NB4 (cell line): ENCODE data around the gene NTN1.

Experiments used
- DNase-seq: peaks from one replicate; pipeline ENCODE4 v3.0.0; 2010; ENCODE audit warnings: low read depth
- H3K4me3 ChIP-seq: one replicate; pipeline ENCODE4 v1.5.1; 2011; ENCODE audit warnings: mild to moderate bottlenecking, low read depth, low read length, moderate library complexity
- MYC ChIP-seq: IDR thresholded peaks from 2 replicates; pipeline ENCODE4 v1.6.1; 2011; ENCODE audit warnings: low read depth, low read length
- POLR2A ChIP-seq: IDR thresholded peaks from 2 replicates; pipeline ENCODE4 v1.6.1; 2011; ENCODE audit warnings: mild to moderate bottlenecking; ENCODE audit not compliant: insufficient read length; ENCODE audit errors: extremely low read depth
- TF ChIP-seq, protein P1 (sequence below): IDR thresholded peaks from 2 replicates; pipeline ENCODE4 v1.6.1; 2011; ENCODE audit warnings: low read depth, low read length
- TF ChIP-seq, protein P2 (sequence below): IDR thresholded peaks from one replicate; pipeline ENCODE4 v1.5.1; 2012; ENCODE audit warnings: low read depth, low read length

Gene NTN1

DNA sequence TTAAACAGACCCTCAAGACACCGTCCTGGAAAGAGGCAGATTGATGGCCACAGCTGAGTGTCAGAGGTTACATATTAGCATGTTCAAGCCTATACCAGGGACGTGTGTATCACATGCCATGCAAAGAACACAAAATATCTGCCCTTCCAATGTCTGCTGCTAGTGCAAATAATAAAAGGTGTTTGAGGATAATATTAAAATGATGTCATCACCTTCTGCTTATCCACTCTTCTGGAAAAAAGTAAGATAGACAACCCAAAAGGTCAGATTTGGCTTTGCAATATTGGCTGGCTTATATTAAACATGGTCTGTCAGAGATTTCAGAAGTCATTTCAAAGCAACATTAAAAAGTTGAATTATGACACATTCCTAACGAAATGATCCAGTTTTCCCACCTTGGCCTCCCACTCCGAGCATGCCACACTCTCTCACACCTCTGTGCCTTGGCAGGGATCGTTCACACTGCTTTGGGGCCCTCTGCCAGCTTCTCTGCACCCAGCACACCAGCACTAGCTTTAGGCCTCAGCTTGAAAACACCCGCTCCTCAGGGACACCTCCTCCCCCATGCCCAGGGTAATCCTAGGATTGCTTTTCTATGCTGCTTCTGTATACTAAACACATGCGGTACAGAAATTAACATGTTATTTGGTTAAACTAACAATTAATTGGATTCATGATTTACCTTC is 248.2 kb downstream of the NTN1 start:
- TF ChIP-seq MYC: no peak
- TF ChIP-seq POLR2A: no peak
- TF ChIP-seq, protein P1, sequence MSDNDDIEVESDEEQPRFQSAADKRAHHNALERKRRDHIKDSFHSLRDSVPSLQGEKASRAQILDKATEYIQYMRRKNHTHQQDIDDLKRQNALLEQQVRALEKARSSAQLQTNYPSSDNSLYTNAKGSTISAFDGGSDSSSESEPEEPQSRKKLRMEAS: no peak
- TF ChIP-seq, protein P2, sequence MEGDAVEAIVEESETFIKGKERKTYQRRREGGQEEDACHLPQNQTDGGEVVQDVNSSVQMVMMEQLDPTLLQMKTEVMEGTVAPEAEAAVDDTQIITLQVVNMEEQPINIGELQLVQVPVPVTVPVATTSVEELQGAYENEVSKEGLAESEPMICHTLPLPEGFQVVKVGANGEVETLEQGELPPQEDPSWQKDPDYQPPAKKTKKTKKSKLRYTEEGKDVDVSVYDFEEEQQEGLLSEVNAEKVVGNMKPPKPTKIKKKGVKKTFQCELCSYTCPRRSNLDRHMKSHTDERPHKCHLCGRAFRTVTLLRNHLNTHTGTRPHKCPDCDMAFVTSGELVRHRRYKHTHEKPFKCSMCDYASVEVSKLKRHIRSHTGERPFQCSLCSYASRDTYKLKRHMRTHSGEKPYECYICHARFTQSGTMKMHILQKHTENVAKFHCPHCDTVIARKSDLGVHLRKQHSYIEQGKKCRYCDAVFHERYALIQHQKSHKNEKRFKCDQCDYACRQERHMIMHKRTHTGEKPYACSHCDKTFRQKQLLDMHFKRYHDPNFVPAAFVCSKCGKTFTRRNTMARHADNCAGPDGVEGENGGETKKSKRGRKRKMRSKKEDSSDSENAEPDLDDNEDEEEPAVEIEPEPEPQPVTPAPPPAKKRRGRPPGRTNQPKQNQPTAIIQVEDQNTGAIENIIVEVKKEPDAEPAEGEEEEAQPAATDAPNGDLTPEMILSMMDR: no peak
- no peak for DNase-seq
- H3K4me3 ChIP-seq: no peak overlapping the region

DNA sequence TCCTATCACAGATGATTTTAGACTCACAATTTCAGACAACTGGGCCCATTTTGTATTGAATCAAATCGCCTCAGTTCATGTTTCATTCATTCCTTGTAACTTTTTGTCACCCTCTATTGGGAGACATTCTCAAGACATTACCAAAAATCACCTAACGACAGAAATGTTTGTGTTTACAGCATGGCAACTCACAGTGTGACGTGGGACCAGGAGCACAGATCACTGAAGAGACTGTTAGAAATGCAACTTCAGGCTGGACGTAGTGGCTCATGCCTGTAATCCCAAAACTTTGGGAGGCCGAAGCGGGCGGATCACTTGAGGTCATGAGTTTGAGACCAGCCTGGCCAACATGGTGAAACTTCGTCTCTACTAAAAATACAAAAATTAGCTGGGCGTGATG is 249.6 kb downstream of the NTN1 start:
- no peak for TF ChIP-seq POLR2A
- no peak for TF ChIP-seq MYC
- TF ChIP-seq, protein P1: no peak
- no peak overlapping the region for H3K4me3 ChIP-seq
- no peak for DNase-seq

DNA sequence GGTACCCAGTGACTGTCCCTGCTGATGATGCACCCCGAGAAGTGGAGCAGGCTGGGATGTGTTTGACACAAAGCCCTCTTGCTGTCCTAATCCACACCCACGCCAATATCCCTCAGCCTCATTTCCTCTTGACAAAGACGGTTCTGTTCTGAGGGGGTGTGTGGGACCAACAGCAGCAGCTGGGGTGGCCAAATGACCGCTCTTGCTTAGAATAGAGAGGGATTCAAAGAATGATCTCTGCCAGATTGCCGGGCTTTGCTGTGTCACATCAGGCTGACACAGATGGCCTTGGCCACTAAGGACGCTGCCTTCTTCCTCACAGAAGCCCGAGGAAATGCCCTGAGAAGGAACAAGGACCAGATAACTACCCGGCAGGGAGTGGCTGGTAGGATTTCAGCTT is 250.7 kb downstream of the NTN1 start:
- no peak overlapping the region for H3K4me3 ChIP-seq
- no peak for DNase-seq
- no peak for TF ChIP-seq MYC
- TF ChIP-seq, protein P2: no peak
- no peak for TF ChIP-seq POLR2A

DNA sequence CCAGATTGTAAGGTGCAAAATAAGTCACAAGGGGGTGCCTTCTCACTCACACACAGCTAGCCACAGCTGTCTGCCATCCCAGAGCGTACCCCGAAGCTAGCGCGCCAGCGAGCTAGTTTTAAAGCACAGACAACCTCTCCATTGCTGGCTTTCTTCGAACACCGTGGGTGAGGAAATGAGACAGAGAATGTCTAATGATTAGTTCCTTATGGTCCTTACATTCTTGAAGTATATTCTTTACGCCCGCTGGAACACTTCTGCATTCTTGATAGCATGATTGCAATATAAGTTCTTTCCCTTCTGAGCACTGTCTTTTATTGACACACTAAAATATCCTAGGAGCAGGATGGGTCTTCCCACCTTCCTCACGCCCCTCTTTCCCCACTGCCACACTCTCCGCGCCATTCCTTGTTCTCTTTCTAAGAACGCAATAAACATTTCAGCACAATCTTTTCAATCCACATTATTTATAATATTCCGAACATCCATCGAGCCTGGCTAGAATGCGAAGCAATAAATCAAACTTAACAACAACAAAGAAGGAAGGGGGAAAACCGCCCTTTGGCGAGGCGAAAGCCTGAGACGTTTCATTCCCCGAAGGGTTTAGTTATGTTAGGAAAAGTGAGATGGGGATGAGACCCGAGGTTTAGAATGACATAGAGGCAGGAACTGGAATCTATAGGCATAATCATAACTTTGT is 251.3 kb downstream of the NTN1 start:
- TF ChIP-seq, protein P1: no peak
- TF ChIP-seq MYC (no peak), POLR2A (no peak)
- TF ChIP-seq, protein P2: no peak
- no peak for DNase-seq

DNA sequence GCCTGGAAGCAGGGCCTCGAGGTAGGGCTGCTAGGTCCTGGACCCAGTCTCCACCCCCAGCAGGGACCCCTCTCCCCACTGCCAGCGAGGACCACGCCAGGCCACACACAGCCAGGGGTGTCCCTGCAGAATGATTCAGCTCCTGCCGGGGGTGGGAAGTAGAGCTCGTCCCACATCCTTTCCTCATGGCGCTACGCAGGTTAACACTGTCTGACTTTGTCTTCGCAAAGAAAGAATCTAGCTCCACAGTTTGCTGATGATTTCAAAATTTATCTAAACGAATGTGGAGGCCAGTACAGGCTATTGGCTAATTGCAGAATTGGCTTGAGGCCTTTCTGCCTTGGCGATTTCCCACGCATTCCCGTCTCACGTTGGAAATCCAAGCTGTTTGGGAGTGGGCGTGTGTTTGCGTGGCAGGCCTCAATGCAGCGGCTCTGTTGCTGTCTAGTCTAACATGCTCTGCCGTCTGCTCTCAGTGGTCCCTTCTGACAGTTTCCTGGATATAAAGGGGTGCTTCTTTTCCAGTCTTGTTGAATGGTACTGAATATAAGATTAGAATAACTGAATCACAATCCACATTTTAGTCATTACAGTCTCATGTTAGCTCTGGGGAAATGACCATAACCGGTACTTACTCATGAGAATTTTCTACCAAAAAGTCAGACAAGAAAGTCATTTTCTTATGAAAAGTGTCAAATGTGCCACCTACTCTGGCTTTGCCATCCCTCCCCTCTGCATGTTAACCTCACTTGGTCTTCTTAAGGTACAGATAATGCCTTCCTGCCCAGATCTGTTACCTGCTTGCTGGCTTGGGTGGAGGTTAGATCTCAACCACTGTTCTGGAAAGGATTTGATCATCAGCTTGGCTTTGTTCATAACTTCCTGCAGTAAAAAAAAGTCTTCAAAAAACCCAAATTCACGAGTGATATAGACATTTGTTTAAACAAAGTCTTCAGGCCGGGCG is 252.4 kb downstream of the NTN1 start:
- no peak overlapping the region for H3K4me3 ChIP-seq
- TF ChIP-seq POLR2A: no peak
- TF ChIP-seq, protein P1: no peak
- TF ChIP-seq MYC: no peak
- TF ChIP-seq, protein P2: no peak
- no peak for DNase-seq

More for the DNA sequence above, 251.3 kb downstream of the NTN1 start:
- no peak overlapping the region for H3K4me3 ChIP-seq

DNA sequence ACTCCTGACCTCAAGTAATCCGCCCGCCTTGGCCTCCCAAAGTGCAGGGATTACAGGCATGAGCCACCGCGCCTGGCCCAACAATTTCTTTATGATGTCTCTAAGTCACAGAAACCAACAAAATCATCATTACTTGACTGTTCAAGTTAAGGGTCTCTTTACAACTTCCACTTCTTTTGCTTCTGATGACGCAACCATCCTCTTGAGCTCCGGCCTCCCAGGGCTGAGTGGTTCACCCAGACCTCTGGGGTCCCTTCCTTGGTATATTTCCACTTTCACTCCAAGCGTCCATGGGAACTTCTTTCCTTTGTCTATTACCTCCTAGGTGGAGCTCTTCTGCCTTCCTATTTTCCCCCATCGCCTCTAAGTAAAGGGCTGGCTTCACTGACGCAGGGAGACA is 253.7 kb downstream of the NTN1 start:
- TF ChIP-seq MYC: no peak
- TF ChIP-seq, protein P2: no peak
- TF ChIP-seq, protein P1: no peak
- TF ChIP-seq POLR2A: no peak

More for the DNA sequence above, 253.7 kb downstream of the NTN1 start:
- peak; percentile 19 for DNase-seq
- H3K4me3 ChIP-seq: no peak overlapping the region
